ENCODE results near the gene FBXL7.

The FBXL7 gene

DNA sequence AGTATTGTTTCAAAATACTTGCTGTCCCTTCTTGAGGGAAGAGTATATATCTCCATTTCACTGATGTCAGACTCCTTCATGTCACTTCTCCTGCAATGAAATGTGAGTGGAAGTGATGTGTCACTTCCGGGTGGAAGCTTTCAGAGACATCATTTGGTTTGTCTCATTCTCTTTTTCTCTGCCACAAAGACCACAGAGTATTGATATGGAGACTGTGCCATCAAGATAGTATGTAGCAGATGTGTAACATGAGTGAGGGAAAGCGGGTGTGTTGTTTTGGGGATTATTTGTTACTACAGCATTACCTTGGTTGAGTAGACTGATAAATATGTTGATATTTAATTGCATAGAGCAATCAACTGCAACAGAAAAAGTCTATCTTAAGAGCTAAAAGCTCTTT is 169.8 kb downstream of the FBXL7 start:
- no peak for DNase-seq (ENCODE audit: low read depth)

DNA sequence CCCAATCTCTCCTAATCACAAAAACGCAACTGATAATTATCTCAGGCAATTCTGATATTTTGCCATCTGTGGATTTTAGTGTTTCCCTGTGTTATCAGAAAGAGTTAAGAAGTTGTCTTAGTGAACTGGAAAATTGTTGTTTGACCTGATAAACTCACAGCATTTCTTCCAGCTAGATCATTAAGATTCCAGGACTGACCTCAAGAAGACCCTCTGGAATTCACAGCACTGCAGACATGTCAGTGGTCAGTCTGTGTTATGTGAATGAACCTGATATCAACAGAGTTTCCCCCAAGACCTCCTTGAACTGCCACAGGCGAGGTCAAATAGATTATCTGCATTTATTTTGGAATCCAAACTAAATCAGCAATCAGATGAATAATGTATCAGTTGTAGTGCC is 174.7 kb downstream of the FBXL7 start:
- no peak for DNase-seq (ENCODE audit: low read depth)

- DNase-seq (ENCODE audit: low read depth), result no peak
Observed at GRCh38 chr5:15676591-15676990, 176.6 kb downstream of the FBXL7 start.

GRCh38 chr5:15679161-15679560 is 179.2 kb downstream of the FBXL7 start:
- DNase-seq (ENCODE audit: low read depth), result no peak

DNA sequence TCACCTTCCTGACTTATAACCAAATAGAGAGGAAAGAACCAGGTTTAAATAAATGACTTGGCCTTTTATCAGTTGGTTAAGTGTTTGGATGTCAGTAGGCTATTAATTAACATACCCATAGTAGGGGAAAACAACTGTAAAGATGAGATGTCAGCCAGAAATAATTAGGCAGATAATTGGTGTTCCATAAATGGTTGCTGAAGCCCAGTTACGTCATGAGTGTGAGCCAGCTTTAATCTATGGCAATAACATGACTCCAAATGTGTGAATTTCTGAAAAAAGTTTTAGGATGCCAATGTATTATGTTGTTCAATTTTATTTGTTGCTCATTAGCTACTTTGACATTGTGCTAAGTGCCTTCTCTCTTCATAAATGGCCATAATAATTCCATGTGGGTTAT is 180.5 kb downstream of the FBXL7 start:
- no peak for DNase-seq (ENCODE audit: low read depth)

GRCh38 chr5:15682122-15682521 is 182.1 kb downstream of the FBXL7 start:
- no peak for DNase-seq (ENCODE audit: low read depth)

- DNase-seq (ENCODE audit: low read depth), result no peak
Observed at GRCh38 chr5:15682566-15682965, 182.6 kb downstream of the FBXL7 start.

- DNase-seq (ENCODE audit: low read depth), result no peak
Observed at GRCh38 chr5:15683332-15683731, 183.4 kb downstream of the FBXL7 start.

GRCh38 chr5:15687401-15687800 is 187.4 kb downstream of the FBXL7 start:
- no peak for DNase-seq (ENCODE audit: low read depth)

GRCh38 chr5:15689836-15690235 is 189.9 kb downstream of the FBXL7 start:
- no peak for DNase-seq (ENCODE audit: low read depth)

DNA sequence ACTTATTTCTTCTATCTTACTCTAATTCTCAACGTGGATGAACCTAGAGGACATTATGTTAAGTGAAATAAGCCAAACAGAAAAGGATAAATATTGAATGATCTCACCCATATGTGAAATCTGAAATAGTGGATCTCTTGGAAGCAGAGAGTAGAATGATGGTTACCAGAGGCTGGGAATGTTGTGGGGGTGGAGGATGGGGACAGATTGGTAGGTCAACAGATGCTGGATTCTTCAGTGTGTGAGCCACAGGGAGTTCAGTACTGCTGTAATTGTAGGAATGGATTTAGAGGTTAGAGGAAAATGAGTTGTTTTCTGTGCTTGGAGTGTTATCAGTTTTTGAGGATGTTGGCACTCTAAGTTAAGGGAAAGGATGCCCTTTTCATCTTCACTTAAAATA is 190.6 kb downstream of the FBXL7 start:
- no peak for DNase-seq (ENCODE audit: low read depth)

DNA sequence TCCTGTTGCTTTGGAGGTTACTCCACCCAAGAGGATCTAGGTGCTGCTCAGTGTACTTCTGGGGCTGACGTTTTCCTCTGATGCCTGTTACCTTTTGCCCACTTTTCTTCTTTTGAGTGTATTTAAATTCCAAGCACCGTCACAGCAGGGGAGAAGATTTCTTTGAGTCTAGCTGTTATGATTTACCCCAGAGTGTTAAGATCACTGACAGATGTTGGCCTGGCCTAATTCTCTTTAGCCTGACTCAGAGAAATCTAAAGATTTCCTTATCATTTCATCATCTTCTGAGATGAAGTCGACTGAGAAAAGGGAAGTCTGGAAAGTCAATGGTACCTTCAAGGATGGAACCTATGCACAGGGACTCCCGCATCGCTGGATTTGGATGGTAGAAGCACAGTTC is 191.5 kb downstream of the FBXL7 start:
- DNase-seq (ENCODE audit: low read depth), result no peak

GRCh38 chr5:15692706-15693381 is 192.9 kb downstream of the FBXL7 start:
- no peak for DNase-seq (ENCODE audit: low read depth)

GRCh38 chr5:15693382-15693728 is 193.4 kb downstream of the FBXL7 start:
- DNase-seq (ENCODE audit: low read depth), result no peak

- no peak for DNase-seq (ENCODE audit: low read depth)
Observed at GRCh38 chr5:15693933-15694332, 194.0 kb downstream of the FBXL7 start.

DNA sequence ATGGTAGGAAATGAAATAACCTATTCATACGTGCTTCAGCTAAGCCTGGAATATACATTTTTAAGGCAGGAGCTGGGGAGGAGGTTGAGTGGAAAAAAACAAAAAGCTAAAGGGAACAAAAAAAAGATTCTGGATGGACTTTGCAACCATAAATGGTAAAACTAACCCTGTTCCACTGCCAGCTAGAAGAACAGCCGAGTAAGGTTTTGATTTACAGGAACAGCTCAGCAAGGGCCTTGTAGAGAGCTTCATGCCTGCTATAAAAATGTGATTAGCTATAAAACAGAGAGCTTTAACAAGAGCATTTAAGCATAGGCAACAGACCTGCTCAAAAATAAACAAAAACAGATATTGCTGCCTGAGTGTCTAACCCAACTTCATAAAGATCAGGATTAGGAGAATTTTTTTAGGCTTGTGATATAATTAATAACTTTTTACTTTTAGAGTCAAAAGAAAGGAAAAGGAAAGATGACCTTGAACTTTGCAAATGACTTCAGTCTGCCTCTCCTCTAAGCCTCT is 194.8 kb downstream of the FBXL7 start:
- no peak for DNase-seq (ENCODE audit: low read depth)

DNA sequence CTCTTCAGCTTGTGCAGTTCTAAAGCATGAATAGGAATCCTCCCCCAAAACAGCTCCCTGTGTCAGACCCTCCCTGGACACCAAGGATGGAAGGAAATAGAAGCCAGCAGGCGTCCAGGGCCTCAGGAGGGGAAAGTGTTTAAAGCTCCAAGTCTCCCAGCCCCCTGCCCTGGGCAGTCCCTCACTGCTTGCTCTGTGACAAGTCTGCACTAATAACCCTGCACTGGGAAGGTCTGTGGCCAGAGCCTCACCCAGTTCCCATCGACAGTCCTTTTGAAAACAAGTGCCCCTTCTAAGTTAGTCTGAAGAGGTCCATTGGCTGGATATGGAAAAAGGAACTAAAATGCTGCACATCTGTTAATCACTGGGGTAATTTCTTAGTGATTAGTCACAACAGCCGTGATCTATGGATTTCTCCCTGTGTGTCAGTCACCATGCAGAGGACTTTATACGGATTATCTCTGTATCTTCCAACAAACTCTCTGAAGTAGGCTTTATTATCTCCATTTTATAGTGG is 195.3 kb downstream of the FBXL7 start:
- DNase-seq (ENCODE audit: low read depth), result no peak

- DNase-seq (ENCODE audit: low read depth), result no peak
Observed at GRCh38 chr5:15700373-15700772, 200.4 kb downstream of the FBXL7 start.

DNA sequence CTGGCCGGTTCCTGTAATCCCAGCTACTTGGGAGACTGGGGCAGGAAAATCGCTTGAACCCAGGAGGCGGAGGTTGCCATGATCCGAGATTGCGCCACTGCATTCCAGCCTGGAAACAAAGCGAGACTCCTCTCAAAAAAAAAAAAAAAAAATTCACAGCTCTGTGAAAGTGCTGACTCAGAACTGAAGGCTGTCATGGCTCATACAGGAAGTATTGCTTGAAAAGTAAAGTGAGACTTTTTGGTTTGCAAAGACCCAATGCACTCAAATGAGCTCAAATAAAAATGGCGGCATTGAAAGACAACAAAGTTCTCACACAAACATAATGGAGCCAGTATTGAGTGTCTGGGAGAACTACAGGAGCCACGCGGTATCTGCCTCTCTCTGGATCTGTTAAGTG is 202.1 kb downstream of the FBXL7 start:
- DNase-seq (ENCODE audit: low read depth), result no peak

GRCh38 chr5:15703901-15704300 is 203.9 kb downstream of the FBXL7 start:
- no peak for DNase-seq (ENCODE audit: low read depth)

GRCh38 chr5:15704397-15704947 is 204.5 kb downstream of the FBXL7 start:
- DNase-seq (ENCODE audit: low read depth), result no peak

- no peak for DNase-seq (ENCODE audit: low read depth)
Observed at GRCh38 chr5:15707631-15708030, 207.7 kb downstream of the FBXL7 start.

DNA sequence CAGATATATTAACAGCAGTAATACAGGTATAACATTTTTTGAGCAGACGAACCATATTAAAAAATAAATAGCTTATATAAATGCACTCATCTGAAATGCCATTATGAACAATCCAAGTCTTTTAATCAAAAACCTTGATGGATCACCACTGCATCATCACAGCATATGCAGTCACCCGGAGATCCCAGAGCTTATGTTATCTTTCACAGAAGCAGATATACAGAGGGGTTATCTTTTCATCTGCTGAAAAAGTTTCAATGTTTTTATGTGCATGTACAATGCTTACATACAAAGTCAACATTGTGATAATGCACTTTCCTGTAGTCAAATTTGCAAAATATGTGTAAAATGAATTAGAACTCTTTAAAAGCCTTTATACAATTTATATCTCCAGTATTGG is 211.9 kb downstream of the FBXL7 start:
- no peak for DNase-seq (ENCODE audit: low read depth)

DNA sequence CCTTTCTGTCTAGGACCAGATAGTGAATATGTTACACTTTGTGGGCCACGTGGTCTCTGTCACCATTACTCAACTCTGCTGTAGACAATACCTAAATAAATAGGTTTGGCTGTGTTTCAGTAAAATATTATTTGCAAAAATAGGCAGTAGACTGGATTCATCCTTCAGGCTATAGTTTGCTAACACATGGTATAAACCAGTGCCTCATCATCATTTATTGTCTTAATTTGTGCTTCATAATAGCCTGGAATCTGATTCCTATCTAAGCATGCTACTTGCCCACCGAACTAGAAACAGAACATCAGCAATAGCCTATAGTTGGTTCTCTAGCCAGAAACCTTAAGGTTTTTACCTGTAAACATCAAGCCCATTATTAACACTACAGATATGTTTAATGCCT is 215.6 kb downstream of the FBXL7 start:
- no peak for DNase-seq (ENCODE audit: low read depth)
